Activated CD8-positive, alpha-beta memory T cell treated with anti-CD3 and anti-CD28 coated beads for 36 hours (primary cell): ENCODE measurements around the gene ZNF2. TPM values are rescaled to one million over a fixed set of nuclear protein-coding genes. Genes with fewer than 3 reads are reported as not detected.

Experiments used
- CTCF ChIA-PET: fragments of 350-600 bp; sonication (Branson Sonifier 250); formaldehyde crosslinking; loops from one replicate; lab custom pipeline; 2021; ENCODE audit warnings: antibody characterized with exemption; lab: Charles Lee
- POLR2A ChIA-PET: fragments of 350-600 bp; sonication (Branson Sonifier 250); formaldehyde crosslinking; loops from one replicate; lab custom pipeline; 2021; ENCODE audit warnings: antibody characterized with exemption; lab: Charles Lee
- total RNA-seq, 2 experiments: library from RNA; stranded (reverse); gene quantifications; one replicate each; pipeline ENCODE4 v1.2.3, GENCODE V29; 2021

Gene ZNF2
- 1 to 10 TPM; 5.0 TPM for total RNA-seq

- POLR2A ChIA-PET = interaction anchor here (1.3 to 1.6 kb wide), 2 partner anchors 43 to 44 kb away, joined by 4 read pairs; no protein-coding TSS in a partner anchor
Observed at GRCh38 chr2:95165371-95166064, at the start of gene ZNF2. Gene ZNF2 (plus strand): TSS chr2:95165809. CDS start chr2:95176227, 10,418 bp downstream.

GRCh38 chr2:95121093-95121406, 44.6 kb upstream of the ZNF2 start:
- ChIA-PET POLR2A (interaction anchor here (0.9 to 1.9 kb wide), 2 partner anchors 38 to 44 kb away, joined by 4 to 10 read pairs; partner anchors contain the start of genes ZNF2 and ZNF514), CTCF (interaction anchor here (0.6 to 1.7 kb wide), 4 partner anchors 43 to 106 kb away, joined by 3 to 5 read pairs (median 3); no protein-coding TSS in a partner anchor)

More at GRCh38 chr2:95165371-95166064, at the start of gene ZNF2:
- CTCF ChIA-PET = interaction anchor here (1.2 kb wide), 1 partner anchor 143 kb away, joined by 4 read pairs; no protein-coding TSS in a partner anchor

GRCh38 chr2:95121407-95122196, 44.0 kb upstream of the ZNF2 start, which contains the start of gene MRPS5:
Gene MRPS5 (minus strand): TSS chr2:95121808. CDS start chr2:95121791, 17 bp downstream.
- POLR2A ChIA-PET = interaction anchor here (0.7 to 1.9 kb wide), 3 partner anchors 38 to 44 kb away, joined by 4 to 10 read pairs (median 4); partner anchors contain the start of genes ZNF2 and ZNF514
- CTCF ChIA-PET = interaction anchor here (0.6 to 1.7 kb wide), 4 partner anchors 44 to 106 kb away, joined by 3 to 5 read pairs (median 3); no protein-coding TSS in a partner anchor

- ChIA-PET CTCF (interaction anchor here (0.9 to 1.7 kb wide), 2 partner anchors 46 to 99 kb away, joined by 3 to 5 read pairs; no protein-coding TSS in a partner anchor), POLR2A (interaction anchor here (0.7 to 1.9 kb wide), 2 partner anchors 37 to 44 kb away, joined by 4 to 10 read pairs; partner anchors contain the start of genes ZNF2 and ZNF514)
Observed at GRCh38 chr2:95122197-95122551, 43.4 kb upstream of the ZNF2 start.

- CTCF ChIA-PET = no interaction called here
Observed at GRCh38 chr2:95138702-95139101, 26.9 kb upstream of the ZNF2 start.

GRCh38 chr2:95143838-95144237, 21.8 kb upstream of the ZNF2 start:
- CTCF ChIA-PET = no interaction called here

More at GRCh38 chr2:95138702-95139101, 26.9 kb upstream of the ZNF2 start:
- POLR2A ChIA-PET = no interaction called here

GRCh38 chr2:95149397-95149984, 16.1 kb upstream of the ZNF2 start:
- POLR2A ChIA-PET = no interaction called here

More at GRCh38 chr2:95143838-95144237, 21.8 kb upstream of the ZNF2 start:
- POLR2A ChIA-PET = no interaction called here

GRCh38 chr2:95158441-95158840, 7.2 kb upstream of the ZNF2 start:
- ChIA-PET CTCF (interaction anchor here (1.1 kb wide), 1 partner anchor 43 kb away, joined by 3 read pairs; no protein-coding TSS in a partner anchor), POLR2A (no interaction called here)

More at GRCh38 chr2:95149397-95149984, 16.1 kb upstream of the ZNF2 start:
- CTCF ChIA-PET = no interaction called here

- ChIA-PET POLR2A (interaction anchor here (0.5 to 1.2 kb wide), 2 partner anchors 14 to 38 kb away, joined by 3 to 10 read pairs; partner anchors contain the start of gene MRPS5), CTCF (interaction anchor here (0.7 to 1.1 kb wide), 2 partner anchors 31 to 43 kb away, joined by 3 read pairs; no protein-coding TSS in a partner anchor)
Observed at GRCh38 chr2:95158891-95159619, 6.6 kb upstream of the ZNF2 start.

GRCh38 chr2:95159690-95160449, 5.7 kb upstream of the ZNF2 start, which contains the start of gene ZNF514:
Gene ZNF514 (minus strand): TSS chr2:95159848. CDS start chr2:95153253, 6,595 bp downstream.
- ChIA-PET POLR2A (interaction anchor here (1.2 kb wide), 1 partner anchor 38 kb away, joined by 10 read pairs; the partner anchor contains the start of gene MRPS5), CTCF (interaction anchor here (0.7 to 1.1 kb wide), 2 partner anchors 32 to 44 kb away, joined by 3 read pairs; no protein-coding TSS in a partner anchor)

GRCh38 chr2:95165030-95165370, 609 bp upstream of the ZNF2 start:
- POLR2A ChIA-PET = interaction anchor here (1.3 to 1.6 kb wide), 2 partner anchors 43 to 44 kb away, joined by 4 read pairs; no protein-coding TSS in a partner anchor

GRCh38 chr2:95166065-95166763, 605 bp downstream of the ZNF2 start:
- POLR2A ChIA-PET = interaction anchor here (1.6 kb wide), 1 partner anchor 44 kb away, joined by 4 read pairs; no protein-coding TSS in a partner anchor

More at GRCh38 chr2:95165030-95165370, 609 bp upstream of the ZNF2 start:
- CTCF ChIA-PET = interaction anchor here (1.2 kb wide), 1 partner anchor 143 kb away, joined by 4 read pairs; no protein-coding TSS in a partner anchor

GRCh38 chr2:95171902-95172301, 6.3 kb downstream of the ZNF2 start:
- POLR2A ChIA-PET = interaction anchor here (0.5 kb wide), 1 partner anchor 67 kb away, joined by 7 read pairs; no protein-coding TSS in a partner anchor

More at GRCh38 chr2:95166065-95166763, 605 bp downstream of the ZNF2 start:
- CTCF ChIA-PET = no interaction called here

GRCh38 chr2:95174031-95174542, 8.5 kb downstream of the ZNF2 start:
- ChIA-PET CTCF (no interaction called here), POLR2A (no interaction called here)

More at GRCh38 chr2:95171902-95172301, 6.3 kb downstream of the ZNF2 start:
- CTCF ChIA-PET = no interaction called here

GRCh38 chr2:95179451-95179850, 13.8 kb downstream of the ZNF2 start:
- ChIA-PET CTCF (no interaction called here), POLR2A (no interaction called here)

GRCh38 chr2:95181774-95182173, 16.2 kb downstream of the ZNF2 start:
- ChIA-PET CTCF (no interaction called here), POLR2A (no interaction called here)
